Brain microvascular endothelial cell (primary cell): ENCODE measurements around the gene ZC3HAV1.
A peak's percentile ranks its signal among the peaks of the same experiment; 100 is the strongest.

Source experiments
- DNase-seq: peaks from one replicate; pipeline ENCODE4 v3.0.0-alpha.2; 2020
- H3K27ac ChIP-seq: fragments of 250-450 bp; sonication (Bioruptor Pico); 2 replicates; pipeline ENCODE4 v1.5.1; 2020; ENCODE audit warnings: mild to moderate bottlenecking, moderate library complexity
- H3K27me3 ChIP-seq: fragments of 250-450 bp; sonication (Bioruptor Pico); replicated peaks from 2 replicates; pipeline ENCODE4 v1.5.1; 2020; ENCODE audit warnings: mild to moderate bottlenecking
- H3K36me3 ChIP-seq: fragments of 250-450 bp; sonication (Bioruptor Pico); replicated peaks from 2 replicates; pipeline ENCODE4 v1.5.1; 2020; ENCODE audit warnings: mild to moderate bottlenecking
- H3K4me3 ChIP-seq: 2 replicates; pipeline ENCODE4 v1.5.1; 2011; ENCODE audit warnings: low read depth, mild to moderate bottlenecking, control low read depth, low read length, moderate library complexity
- in situ Hi-C: cut with HindIII; loops from 2 replicates; pipeline ENCODE4 v1.10.0; 2017; ENCODE audit warnings: low sequenced_read_pairs, low pct_ligation_motif_present
- TF ChIP-seq, protein P1 (sequence below): IDR thresholded peaks from 2 replicates; pipeline ENCODE4 v1.5.1; 2011; ENCODE audit warnings: low read depth, mild to moderate bottlenecking, moderate library complexity, low read length, control low read depth, inconsistent platforms; ENCODE audit errors: missing control alignments

Gene ZC3HAV1

DNA sequence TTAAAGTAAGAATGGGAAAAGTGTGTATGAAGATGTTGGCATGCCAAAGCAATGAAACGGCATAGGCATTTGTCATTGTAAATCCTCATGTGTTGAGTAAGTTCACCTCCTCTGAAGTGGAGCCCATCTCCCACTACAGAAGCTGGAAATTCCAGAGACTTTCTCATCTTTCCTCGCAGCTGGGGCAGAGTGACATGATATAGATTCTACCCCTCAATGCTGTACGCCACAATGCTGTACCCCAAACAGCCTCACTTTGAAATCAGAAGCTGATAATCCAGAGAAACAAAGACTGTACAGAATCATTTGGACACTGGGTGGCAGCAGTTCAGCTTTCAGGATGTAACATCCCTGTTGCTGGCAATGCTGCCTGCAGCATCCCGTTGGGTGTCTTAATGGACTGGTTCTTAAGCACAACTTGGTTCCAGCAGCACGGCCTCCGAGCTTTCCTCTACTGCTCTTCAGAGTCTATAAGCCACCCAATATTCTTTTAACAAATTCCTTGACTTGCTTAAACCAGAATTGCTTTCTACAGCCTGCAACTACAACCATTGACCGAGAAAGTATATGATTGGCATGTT, 92.5 kb downstream of the ZC3HAV1 start:
- TF ChIP-seq, protein P1, sequence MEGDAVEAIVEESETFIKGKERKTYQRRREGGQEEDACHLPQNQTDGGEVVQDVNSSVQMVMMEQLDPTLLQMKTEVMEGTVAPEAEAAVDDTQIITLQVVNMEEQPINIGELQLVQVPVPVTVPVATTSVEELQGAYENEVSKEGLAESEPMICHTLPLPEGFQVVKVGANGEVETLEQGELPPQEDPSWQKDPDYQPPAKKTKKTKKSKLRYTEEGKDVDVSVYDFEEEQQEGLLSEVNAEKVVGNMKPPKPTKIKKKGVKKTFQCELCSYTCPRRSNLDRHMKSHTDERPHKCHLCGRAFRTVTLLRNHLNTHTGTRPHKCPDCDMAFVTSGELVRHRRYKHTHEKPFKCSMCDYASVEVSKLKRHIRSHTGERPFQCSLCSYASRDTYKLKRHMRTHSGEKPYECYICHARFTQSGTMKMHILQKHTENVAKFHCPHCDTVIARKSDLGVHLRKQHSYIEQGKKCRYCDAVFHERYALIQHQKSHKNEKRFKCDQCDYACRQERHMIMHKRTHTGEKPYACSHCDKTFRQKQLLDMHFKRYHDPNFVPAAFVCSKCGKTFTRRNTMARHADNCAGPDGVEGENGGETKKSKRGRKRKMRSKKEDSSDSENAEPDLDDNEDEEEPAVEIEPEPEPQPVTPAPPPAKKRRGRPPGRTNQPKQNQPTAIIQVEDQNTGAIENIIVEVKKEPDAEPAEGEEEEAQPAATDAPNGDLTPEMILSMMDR = peak; percentile 84
- Histone ChIP-seq H3K4me3 (no peak overlapping the region), H3K36me3 (no peaks in the 10 kb centered on the region), H3K27me3 (no peaks in the 10 kb centered on the region), H3K27ac (no peak overlapping the region)
- DNase-seq = peak; percentile 73
- in situ Hi-C loops = no loop called here

DNA sequence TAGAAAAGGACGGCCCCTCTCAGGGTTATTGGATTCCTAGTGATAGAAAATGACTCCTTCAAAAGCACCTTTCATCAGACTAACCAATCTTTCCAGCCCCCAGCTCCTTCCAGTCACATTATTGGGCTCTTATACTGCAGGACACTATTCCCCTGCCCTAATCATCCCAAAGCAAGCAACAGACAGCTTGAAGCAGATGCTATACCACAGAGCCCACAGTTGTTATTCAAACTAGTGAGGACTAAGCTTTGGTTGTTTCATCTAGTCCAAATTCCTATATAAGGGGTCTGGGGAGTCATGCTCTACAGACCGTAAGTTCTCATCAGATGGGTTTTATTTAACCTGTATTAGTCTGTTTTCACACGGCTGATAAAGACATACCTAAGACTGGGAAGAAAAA, 98.1 kb downstream of the ZC3HAV1 start:
- no peak for DNase-seq
- Histone ChIP-seq H3K27ac (no peak overlapping the region), H3K36me3 (no peaks in the 10 kb centered on the region), H3K4me3 (no peak overlapping the region), H3K27me3 (no peaks in the 10 kb centered on the region)
- in situ Hi-C loops = no loop called here
- TF ChIP-seq, protein P1 = no peak

DNA sequence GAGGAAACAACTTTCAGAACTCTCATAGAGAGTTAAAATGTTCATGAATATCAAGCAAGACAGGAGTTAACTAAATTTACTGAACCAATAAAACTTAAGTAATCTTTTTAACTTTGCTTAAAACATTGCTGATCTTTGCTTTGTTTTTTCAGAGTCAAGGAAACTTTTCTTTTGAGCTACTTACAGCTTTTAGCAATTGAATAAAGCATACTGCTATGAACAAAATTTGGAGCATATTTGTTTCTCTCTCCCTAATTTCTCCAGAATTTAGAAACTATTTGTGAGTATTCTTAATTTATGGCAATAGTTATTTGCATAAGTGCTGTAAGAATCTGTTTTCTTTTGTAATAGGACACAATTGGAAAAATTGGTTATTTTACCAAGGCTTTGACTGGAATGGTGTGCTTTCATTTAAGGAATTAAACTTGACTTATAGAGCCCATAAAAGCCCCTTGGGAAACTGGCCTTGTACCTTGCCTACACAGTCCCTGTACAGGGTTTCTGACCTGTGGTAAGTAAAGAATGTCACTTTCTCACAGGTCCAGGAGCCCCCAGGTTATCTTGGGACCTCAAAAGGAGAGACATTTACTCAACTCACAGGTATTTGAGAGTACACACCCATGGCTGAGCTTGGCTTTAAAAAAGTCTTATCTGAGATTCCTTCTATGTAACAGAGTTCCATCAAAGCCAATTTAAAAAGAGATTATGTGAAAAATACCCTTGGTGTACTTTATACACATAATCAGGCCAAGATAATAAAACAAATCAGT, 105.0 kb downstream of the ZC3HAV1 start:
- Histone ChIP-seq H3K36me3 (no peaks in the 10 kb centered on the region), H3K4me3 (no peak overlapping the region), H3K27me3 (no peaks in the 10 kb centered on the region), H3K27ac (no peak overlapping the region)
- TF ChIP-seq, protein P1 = no peak
- DNase-seq = no peak
- in situ Hi-C loops = no loop called here

GRCh38 chr7:138999414-138999813, 110.1 kb downstream of the ZC3HAV1 start:
- Histone ChIP-seq H3K27me3 (no peaks in the 10 kb centered on the region), H3K36me3 (no peaks in the 10 kb centered on the region), H3K4me3 (no peak overlapping the region), H3K27ac (no peak overlapping the region)
- DNase-seq = no peak
- in situ Hi-C loops = no loop called here
- TF ChIP-seq, protein P1 = no peak
